ENCODE data around the gene DPYD.

DPYD gene

DNA sequence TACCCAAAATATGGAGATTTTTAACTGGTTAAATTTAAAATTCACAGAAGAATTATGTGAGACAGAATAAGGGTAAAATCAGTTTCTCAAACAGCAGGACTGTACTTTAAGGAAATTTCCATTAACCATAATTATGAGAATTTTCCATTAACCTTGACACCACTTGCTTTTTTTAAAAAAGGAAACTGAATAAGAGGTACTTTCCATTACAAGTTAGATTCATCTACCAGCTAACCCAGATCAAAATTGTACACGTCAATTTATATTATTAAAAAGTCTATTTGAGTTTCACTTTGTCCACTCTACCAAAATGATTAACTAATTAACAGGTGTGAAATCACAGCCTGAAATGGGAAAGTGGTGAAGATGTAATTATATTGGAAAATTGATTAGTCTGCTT, 414.5 kb downstream of the DPYD start:
- Histone ChIP-seq H3K27me3 (ENCODE audit: insufficient read depth, low read length) (no peaks in the 10 kb centered on the region), H3K9me2 (ENCODE audit: low read depth, low read length) (no peaks in the 10 kb centered on the region), H4K20me1 (ENCODE audit: insufficient read depth, low read length) (no peaks in the 10 kb centered on the region), H3K27ac (ENCODE audit: low read depth, low read length, poor library complexity, severe bottlenecking) (no peak overlapping the region), H3K4me2 (ENCODE audit: low read length) (no peak overlapping the region), H3K9me3 (ENCODE audit: low read length) (no peaks in the 10 kb centered on the region), H3K9ac (ENCODE audit: low read length) (no peak overlapping the region), H3K4me3 (ENCODE audit: low read depth, low read length, poor library complexity, severe bottlenecking) (no peak overlapping the region), H3F3A (ENCODE audit: insufficient read depth, low read length) (no peaks in the 10 kb centered on the region), H3K36me3 (ENCODE audit: insufficient read depth, low read length) (no peaks in the 10 kb centered on the region), H2AFZ (ENCODE audit: low read length) (no peak overlapping the region), H3K4me1 (ENCODE audit: insufficient read depth, low read length, severe bottlenecking) (peaks cover 11% of the 10 kb centered on the region), H3K79me2 (ENCODE audit: insufficient read depth, low read length) (no peaks in the 10 kb centered on the region)
- TF ChIP-seq CTCF (IDR thresholded peaks at IDR 0.05; ENCODE audit: low read length) (no peak), EZH2 (IDR thresholded peaks at IDR 0.05; ENCODE audit: borderline replicate concordance, low read length) (no peak)

DNA sequence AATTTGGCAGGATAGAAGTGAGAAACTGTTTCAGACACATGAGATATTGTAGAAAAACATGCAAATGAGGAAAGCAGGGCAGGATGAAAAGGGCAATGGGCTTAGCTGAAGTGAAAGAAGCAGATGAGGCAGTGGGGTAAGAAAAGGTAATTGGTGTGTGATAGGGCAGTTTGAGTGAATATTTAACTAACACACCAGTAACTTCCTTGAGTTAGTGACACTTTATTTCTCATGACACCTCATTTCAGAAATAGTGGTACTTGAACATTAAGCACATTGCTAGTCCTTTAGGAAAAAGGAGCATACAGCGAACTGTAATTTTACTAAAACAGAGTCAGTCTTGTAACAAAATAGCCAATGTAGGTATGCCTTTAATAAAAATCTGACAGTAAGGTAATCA, 415.0 kb downstream of the DPYD start:
- Histone ChIP-seq H3K9me2 (ENCODE audit: low read depth, low read length) (no peaks in the 10 kb centered on the region), H3K27me3 (ENCODE audit: insufficient read depth, low read length) (no peaks in the 10 kb centered on the region), H4K20me1 (ENCODE audit: insufficient read depth, low read length) (no peaks in the 10 kb centered on the region), H2AFZ (ENCODE audit: low read length) (no peak overlapping the region), H3K9me3 (ENCODE audit: low read length) (no peaks in the 10 kb centered on the region), H3K79me2 (ENCODE audit: insufficient read depth, low read length) (no peaks in the 10 kb centered on the region), H3K4me2 (ENCODE audit: low read length) (no peak overlapping the region), H3K9ac (ENCODE audit: low read length) (no peak overlapping the region), H3F3A (ENCODE audit: insufficient read depth, low read length) (no peaks in the 10 kb centered on the region), H3K36me3 (ENCODE audit: insufficient read depth, low read length) (no peaks in the 10 kb centered on the region), H3K27ac (ENCODE audit: low read depth, low read length, poor library complexity, severe bottlenecking) (no peak overlapping the region), H3K4me3 (ENCODE audit: low read depth, low read length, poor library complexity, severe bottlenecking) (no peak overlapping the region), H3K4me1 (ENCODE audit: insufficient read depth, low read length, severe bottlenecking) (peaks cover 11% of the 10 kb centered on the region)
- TF ChIP-seq EZH2 (IDR thresholded peaks at IDR 0.05; ENCODE audit: borderline replicate concordance, low read length) = no peak

GRCh38 chr1:97505289-97505688, 415.5 kb downstream of the DPYD start:
- Histone ChIP-seq H3K27ac (ENCODE audit: low read depth, low read length, poor library complexity, severe bottlenecking) (no peak overlapping the region), H2AFZ (ENCODE audit: low read length) (no peak overlapping the region), H3K9me2 (ENCODE audit: low read depth, low read length) (no peaks in the 10 kb centered on the region), H3K9ac (ENCODE audit: low read length) (no peak overlapping the region), H3K4me3 (ENCODE audit: low read depth, low read length, poor library complexity, severe bottlenecking) (no peak overlapping the region), H3F3A (ENCODE audit: insufficient read depth, low read length) (no peaks in the 10 kb centered on the region), H4K20me1 (ENCODE audit: insufficient read depth, low read length) (no peaks in the 10 kb centered on the region), H3K4me2 (ENCODE audit: low read length) (no peak overlapping the region), H3K79me2 (ENCODE audit: insufficient read depth, low read length) (no peaks in the 10 kb centered on the region), H3K27me3 (ENCODE audit: insufficient read depth, low read length) (no peaks in the 10 kb centered on the region), H3K9me3 (ENCODE audit: low read length) (no peaks in the 10 kb centered on the region), H3K36me3 (ENCODE audit: insufficient read depth, low read length) (no peaks in the 10 kb centered on the region), H3K4me1 (ENCODE audit: insufficient read depth, low read length, severe bottlenecking) (peaks cover 11% of the 10 kb centered on the region)
- TF ChIP-seq EZH2 (IDR thresholded peaks at IDR 0.05; ENCODE audit: borderline replicate concordance, low read length) (no peak), CTCF (IDR thresholded peaks at IDR 0.05; ENCODE audit: low read length) (no peak)

DNA sequence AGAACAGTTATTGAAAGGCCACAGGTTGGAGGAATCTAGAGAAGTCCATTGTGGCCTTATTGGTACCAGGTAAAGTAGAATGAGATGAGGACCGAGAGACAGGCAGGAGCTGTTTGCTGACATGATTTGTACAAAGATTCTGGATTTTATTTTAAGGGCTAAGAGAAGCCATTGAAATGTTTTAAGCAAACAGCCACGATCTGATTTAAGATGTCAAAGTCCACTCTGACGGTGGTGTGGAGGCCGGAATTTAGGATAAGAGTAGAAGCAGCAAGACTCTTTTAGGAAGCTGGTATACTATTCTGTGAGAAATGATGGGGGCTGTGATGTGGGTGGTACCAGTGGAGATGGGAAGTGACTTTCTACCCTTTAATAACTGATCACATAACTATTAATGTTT, 418.5 kb downstream of the DPYD start:
- Histone ChIP-seq H3K27me3 (ENCODE audit: insufficient read depth, low read length) (no peaks in the 10 kb centered on the region), H3F3A (ENCODE audit: insufficient read depth, low read length) (no peaks in the 10 kb centered on the region), H3K9ac (ENCODE audit: low read length) (no peak overlapping the region), H3K27ac (ENCODE audit: low read depth, low read length, poor library complexity, severe bottlenecking) (no peak overlapping the region), H3K9me3 (ENCODE audit: low read length) (no peaks in the 10 kb centered on the region), H3K79me2 (ENCODE audit: insufficient read depth, low read length) (no peaks in the 10 kb centered on the region), H3K4me3 (ENCODE audit: low read depth, low read length, poor library complexity, severe bottlenecking) (no peak overlapping the region), H4K20me1 (ENCODE audit: insufficient read depth, low read length) (no peaks in the 10 kb centered on the region), H3K4me1 (ENCODE audit: insufficient read depth, low read length, severe bottlenecking) (peaks cover 11% of the 10 kb centered on the region), H3K36me3 (ENCODE audit: insufficient read depth, low read length) (no peaks in the 10 kb centered on the region), H2AFZ (ENCODE audit: low read length) (no peak overlapping the region), H3K9me2 (ENCODE audit: low read depth, low read length) (no peaks in the 10 kb centered on the region), H3K4me2 (ENCODE audit: low read length) (no peak overlapping the region)
- TF ChIP-seq EZH2 (IDR thresholded peaks at IDR 0.05; ENCODE audit: borderline replicate concordance, low read length) (no peak), CTCF (IDR thresholded peaks at IDR 0.05; ENCODE audit: low read length) (no peak)

All from OCI-LY1 (cell line).